SW480 (cell line): Measurements from ENCODE around the gene NKAIN2.

Source experiments
- DNase-seq: peaks from one replicate; pipeline ENCODE4 v3.0.0-alpha.2; 2016; ENCODE audit warnings: low spot score

The NKAIN2 gene

GRCh38 chr6:123808556-123808955 is 4.9 kb downstream of the NKAIN2 start:
- DNase-seq = no peak

- DNase-seq = no peak
These were observed 6.5 kb downstream of the NKAIN2 start for GRCh38 chr6:123810214-123810613.

GRCh38 chr6:123810948-123811347 is 7.3 kb downstream of the NKAIN2 start:
- no peak for DNase-seq

- DNase-seq = no peak
These were observed 7.7 kb downstream of the NKAIN2 start for GRCh38 chr6:123811378-123811777.

GRCh38 chr6:123812621-123813020 is 9.0 kb downstream of the NKAIN2 start:
- DNase-seq = no peak

- no peak for DNase-seq
These were observed 17.4 kb downstream of the NKAIN2 start for GRCh38 chr6:123821112-123821511.

GRCh38 chr6:123829302-123829953 is 25.8 kb downstream of the NKAIN2 start:
- no peak for DNase-seq

GRCh38 chr6:123830120-123830519 is 26.5 kb downstream of the NKAIN2 start:
- no peak for DNase-seq

GRCh38 chr6:123838505-123839234 is 35.0 kb downstream of the NKAIN2 start:
- DNase-seq = no peak

GRCh38 chr6:123841067-123841896 is 37.6 kb downstream of the NKAIN2 start:
- DNase-seq = no peak

GRCh38 chr6:123844011-123844410 is 40.3 kb downstream of the NKAIN2 start:
- DNase-seq = no peak

GRCh38 chr6:123848347-123848746 is 44.7 kb downstream of the NKAIN2 start:
- no peak for DNase-seq

- no peak for DNase-seq
These were observed 45.7 kb downstream of the NKAIN2 start for GRCh38 chr6:123849406-123849805.

GRCh38 chr6:123850555-123850954 is 46.9 kb downstream of the NKAIN2 start:
- DNase-seq = no peak

GRCh38 chr6:123854201-123854600 is 50.5 kb downstream of the NKAIN2 start:
- no peak for DNase-seq

- DNase-seq = no peak
These were observed 51.8 kb downstream of the NKAIN2 start for GRCh38 chr6:123855506-123855905.

- no peak for DNase-seq
These were observed 55.6 kb downstream of the NKAIN2 start for GRCh38 chr6:123859291-123859690.

GRCh38 chr6:123869334-123869733 is 65.7 kb downstream of the NKAIN2 start:
- no peak for DNase-seq

- no peak for DNase-seq
These were observed 70.3 kb downstream of the NKAIN2 start for GRCh38 chr6:123873974-123874373.

- DNase-seq = no peak
These were observed 72.1 kb downstream of the NKAIN2 start for GRCh38 chr6:123875784-123876183.

GRCh38 chr6:123879749-123880148 is 76.1 kb downstream of the NKAIN2 start:
- DNase-seq = no peak

GRCh38 chr6:123888771-123889513 is 85.3 kb downstream of the NKAIN2 start:
- no peak for DNase-seq
